ENCODE data around the gene CHAF1B. TPM values are rescaled to one million over a fixed set of nuclear protein-coding genes. Genes with fewer than 3 reads are reported as not detected.

Gene CHAF1B
- total and polyA plus RNA-seq, 2 donors (not counting 3 experiments of a cell fraction or from before 2014, with no cell fraction given): 7.0 to 13.0 TPM

DNA sequence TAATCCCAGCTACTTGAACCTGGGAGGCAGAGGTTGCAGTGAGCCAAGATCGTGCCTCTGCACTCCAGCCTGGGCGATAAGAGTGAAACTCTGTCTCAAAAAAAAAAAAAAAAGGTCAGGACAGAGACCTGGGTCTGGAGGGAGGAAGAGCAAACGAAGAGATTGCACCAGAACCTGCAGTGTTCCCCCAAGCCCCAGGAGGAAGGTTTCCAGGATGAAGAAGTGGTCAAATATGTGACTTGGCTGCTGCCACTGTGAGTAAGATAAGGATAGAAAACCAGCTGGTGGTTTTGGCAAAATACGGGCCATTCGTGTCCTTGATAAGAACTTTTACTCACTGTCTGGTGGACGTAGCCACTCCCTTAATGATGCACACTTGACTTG is 52.5 kb downstream of the CHAF1B start:
- Histone ChIP-seq H3K4me3 (replicated peaks in 1 of 3; ENCODE audit: insufficient read depth in 1 of 3, low read depth in 1 of 3, low read length in 3 of 3) (no peak overlapping the region), H3K27me3 (ENCODE audit: control insufficient read depth in 2 of 2, insufficient read depth in 2 of 2, low read length in 2 of 2) (no peaks in the 10 kb centered on the region), H2AFZ (ENCODE audit: low read depth, low read length) (no peak overlapping the region), H3K36me3 (ENCODE audit: control insufficient read depth in 2 of 2, extremely low read depth in 1 of 2, insufficient read depth in 2 of 2, low read length in 2 of 2) (peaks cover 0 to 3% of the 10 kb centered on the region in 2 experiments), H3K9me1 (replicated peaks; ENCODE audit: control insufficient read depth, extremely low read depth, insufficient read depth, low read length) (no peaks in the 10 kb centered on the region), H3K9me3 (replicated peaks; ENCODE audit: control insufficient read depth, insufficient read depth, low read length) (no peaks in the 10 kb centered on the region), H4K20me1 (replicated peaks; ENCODE audit: control insufficient read depth, extremely low read depth, insufficient read depth, low read length) (no peaks in the 10 kb centered on the region), H3K9ac (replicated peaks; ENCODE audit: extremely low read depth, insufficient read depth, low read length) (peak overlapping the region; percentile 20), H3K4me1 (ENCODE audit: control insufficient read depth, extremely low read depth, insufficient read depth, low read length) (peaks cover 28% of the 10 kb centered on the region), H3K27ac (ENCODE audit: insufficient read depth, low read depth, low read length) (peak overlapping the region; percentile 47), H3K4me2 (ENCODE audit: insufficient read depth, low read length) (peak overlapping the region; percentile 62), H3K79me2 (ENCODE audit: control insufficient read depth, insufficient read depth, low read length) (peaks cover 68% of the 10 kb centered on the region)
- CTCF ChIA-PET: no interaction called here
- FAIRE-seq: peak; percentile 43
- peak; percentile 74 for DNase-seq (ENCODE audit: low read depth, low spot score)
- POLR2A ChIA-PET: interaction anchor here (0.7 kb wide), 1 partner anchor 27 kb away, joined by 5 read pairs; no protein-coding TSS in a partner anchor
- BruUV-seq (replicated peaks): no TSS peak
- TF ChIP-seq POLR2A (IDR thresholded peaks at IDR 0.05; ENCODE audit: low read depth, low read length): peak; percentile 55
- TF ChIP-seq GATA2 (IDR thresholded peaks at IDR 0.05; ENCODE audit: insufficient read depth, insufficient read length, low read depth, low read length): peak; percentile 86
- TF ChIP-seq, protein P1, sequence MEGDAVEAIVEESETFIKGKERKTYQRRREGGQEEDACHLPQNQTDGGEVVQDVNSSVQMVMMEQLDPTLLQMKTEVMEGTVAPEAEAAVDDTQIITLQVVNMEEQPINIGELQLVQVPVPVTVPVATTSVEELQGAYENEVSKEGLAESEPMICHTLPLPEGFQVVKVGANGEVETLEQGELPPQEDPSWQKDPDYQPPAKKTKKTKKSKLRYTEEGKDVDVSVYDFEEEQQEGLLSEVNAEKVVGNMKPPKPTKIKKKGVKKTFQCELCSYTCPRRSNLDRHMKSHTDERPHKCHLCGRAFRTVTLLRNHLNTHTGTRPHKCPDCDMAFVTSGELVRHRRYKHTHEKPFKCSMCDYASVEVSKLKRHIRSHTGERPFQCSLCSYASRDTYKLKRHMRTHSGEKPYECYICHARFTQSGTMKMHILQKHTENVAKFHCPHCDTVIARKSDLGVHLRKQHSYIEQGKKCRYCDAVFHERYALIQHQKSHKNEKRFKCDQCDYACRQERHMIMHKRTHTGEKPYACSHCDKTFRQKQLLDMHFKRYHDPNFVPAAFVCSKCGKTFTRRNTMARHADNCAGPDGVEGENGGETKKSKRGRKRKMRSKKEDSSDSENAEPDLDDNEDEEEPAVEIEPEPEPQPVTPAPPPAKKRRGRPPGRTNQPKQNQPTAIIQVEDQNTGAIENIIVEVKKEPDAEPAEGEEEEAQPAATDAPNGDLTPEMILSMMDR (IDR thresholded peaks at IDR 0.05; ENCODE audit: extremely low read depth in 1 of 2, insufficient read depth in 1 of 2, low read depth in 1 of 2, low read length in 2 of 2): no peak
- peak; percentile 49 for TF ChIP-seq POLR2AphosphoS5 (IDR thresholded peaks at IDR 0.05; ENCODE audit: insufficient read depth, low read depth, low read length)
- TF ChIP-seq FOS (IDR thresholded peaks at IDR 0.05; ENCODE audit: borderline replicate concordance, insufficient read depth, low read length): peak; percentile 38
- dilution Hi-C loops (cut with MboI; ENCODE audit: extremely low pct_ligation_motif_present, low sequenced_read_pairs) (no loop called here), intact Hi-C loops (cut with micrococcal nuclease) (no loop called here)

- dilution Hi-C loops (cut with MboI; ENCODE audit: extremely low pct_ligation_motif_present, low sequenced_read_pairs): no loop called here
- CTCF ChIA-PET: no interaction called here
- no peak for FAIRE-seq
Measured at GRCh38 chr21:36441715-36442114, 56.5 kb downstream of the CHAF1B start.

More at GRCh38 chr21:36441715-36442114, 56.5 kb downstream of the CHAF1B start:
- Histone ChIP-seq H4K20me1 (replicated peaks; ENCODE audit: control insufficient read depth, extremely low read depth, insufficient read depth, low read length) (no peaks in the 10 kb centered on the region), H3K4me2 (ENCODE audit: insufficient read depth, low read length) (no peak overlapping the region), H3K9me3 (replicated peaks; ENCODE audit: control insufficient read depth, insufficient read depth, low read length) (no peaks in the 10 kb centered on the region), H3K4me3 (replicated peaks in 1 of 3; ENCODE audit: insufficient read depth in 1 of 3, low read depth in 1 of 3, low read length in 3 of 3) (no peak overlapping the region), H3K79me2 (ENCODE audit: control insufficient read depth, insufficient read depth, low read length) (peaks cover 64% of the 10 kb centered on the region), H3K36me3 (ENCODE audit: control insufficient read depth in 2 of 2, extremely low read depth in 1 of 2, insufficient read depth in 2 of 2, low read length in 2 of 2) (peaks cover 4 to 12% of the 10 kb centered on the region in 2 experiments), H3K4me1 (ENCODE audit: control insufficient read depth, extremely low read depth, insufficient read depth, low read length) (peaks cover 21% of the 10 kb centered on the region), H3K9ac (replicated peaks; ENCODE audit: extremely low read depth, insufficient read depth, low read length) (no peak overlapping the region), H3K9me1 (replicated peaks; ENCODE audit: control insufficient read depth, extremely low read depth, insufficient read depth, low read length) (no peaks in the 10 kb centered on the region), H2AFZ (ENCODE audit: low read depth, low read length) (no peak overlapping the region), H3K27ac (ENCODE audit: insufficient read depth, low read depth, low read length) (no peak overlapping the region), H3K27me3 (ENCODE audit: control insufficient read depth in 2 of 2, insufficient read depth in 2 of 2, low read length in 2 of 2) (no peaks in the 10 kb centered on the region)
- POLR2A ChIA-PET: no interaction called here
- TF ChIP-seq FOS (IDR thresholded peaks at IDR 0.05; ENCODE audit: borderline replicate concordance, insufficient read depth, low read length): no peak
- no TSS peak for BruUV-seq (replicated peaks)
- DNase-seq (ENCODE audit: low read depth, low spot score): no peak
- intact Hi-C loops (cut with micrococcal nuclease): loop anchor here (1.0 to 10.0 kb wide), 2 partner anchors 9 to 783 kb away; no protein-coding TSS in a partner anchor
